Panc1 (cell line): Measurements from ENCODE around the gene FRYL.

ENCODE experiments used
- CTCF ChIP-seq: fragments of 450-650 bp; IDR thresholded peaks from 2 replicates; pipeline ENCODE4 v1.5.1; 2017; ENCODE audit warnings: mild to moderate bottlenecking
- POLR2AphosphoS5 ChIP-seq: IDR thresholded peaks from 2 replicates; pipeline ENCODE4 v1.6.1; 2012; ENCODE audit warnings: mild to moderate bottlenecking, low read depth, low read length, moderate library complexity
- SIN3A ChIP-seq: IDR thresholded peaks from 2 replicates; pipeline ENCODE4 v1.6.1; 2012; ENCODE audit warnings: low read depth, mild to moderate bottlenecking, low read length, moderate library complexity, borderline replicate concordance; ENCODE audit not compliant: insufficient read depth

- no peak for TF ChIP-seq CTCF
- TF ChIP-seq SIN3A: no peak
- no peak for TF ChIP-seq POLR2AphosphoS5
Observed at GRCh38 chr4:48636911-48637310, 143.2 kb downstream of the FRYL start.
